Mucosa of rectum (tissue), 2 donors: ENCODE results near the gene ORM2.

Source experiments
- H3K27ac ChIP-seq, 2 donors: one replicate each; pipeline ENCODE4 v1.7.0; 2013; ENCODE audit warnings: inconsistent platforms in 2 of 2, low read depth in 2 of 2, low read length in 2 of 2
- H3K27me3 ChIP-seq, 2 donors: one replicate each; pipeline ENCODE4 v1.7.0; 2013; ENCODE audit warnings: low read length in 2 of 2; ENCODE audit not compliant: control insufficient read depth in 2 of 2, insufficient read depth in 2 of 2
- H3K36me3 ChIP-seq, 2 donors: one replicate each; pipeline ENCODE4 v1.7.0; 2013; ENCODE audit warnings: low read length in 2 of 2; ENCODE audit not compliant: control insufficient read depth in 2 of 2, insufficient read depth in 2 of 2
- H3K4me1 ChIP-seq, 2 donors: one replicate each; pipeline ENCODE4 v1.7.0; 2013; ENCODE audit warnings: low read length in 2 of 2, mild to moderate bottlenecking in 1 of 2; ENCODE audit not compliant: control insufficient read depth in 2 of 2, insufficient read depth in 2 of 2
- H3K4me3 ChIP-seq, 2 donors: one replicate each; pipeline ENCODE4 v1.7.0; 2013; ENCODE audit warnings: low read length in 2 of 2
- H3K9ac ChIP-seq, 2 donors: one replicate each; pipeline ENCODE4 v1.7.0; 2013; ENCODE audit warnings: low read length in 2 of 2, low read depth in 1 of 2, mild to moderate bottlenecking in 1 of 2
- H3K9me3 ChIP-seq, 2 donors: one replicate each; pipeline ENCODE4 v1.7.0; 2013; ENCODE audit warnings: low read length in 2 of 2; ENCODE audit not compliant: control insufficient read depth in 2 of 2
- donor health status: healthy.
- donor health status: Normal muscosa, but diverticular disease.

ORM2 gene

DNA sequence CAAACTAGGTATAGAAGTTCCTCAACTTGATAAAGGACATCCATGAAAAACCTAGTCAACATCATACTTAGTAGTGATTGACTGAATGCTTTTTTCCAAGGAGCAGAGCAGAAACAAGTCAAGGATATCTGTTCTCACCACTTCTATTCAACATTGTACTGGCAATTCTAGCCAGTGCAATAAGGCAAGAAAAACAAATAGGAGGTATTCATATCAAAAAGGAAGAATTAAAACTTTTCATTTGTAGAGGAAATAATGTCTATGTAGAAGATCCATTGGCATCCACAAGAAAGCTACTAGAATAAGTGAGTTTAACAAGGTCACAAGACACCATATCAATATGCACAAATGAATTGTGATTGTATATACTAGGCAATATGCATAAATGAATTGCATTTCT is 35.0 kb upstream of the ORM2 start:
- Histone ChIP-seq H3K27ac (no peak overlapping the region), H3K4me3 (no peak overlapping the region), H3K36me3 (peaks cover 0 to 3% of the 10 kb centered on the region in 2 donors), H3K9ac (no peak overlapping the region), H3K9me3 (peaks cover 0 to 5% of the 10 kb centered on the region in 2 donors), H3K27me3 (no peaks in the 10 kb centered on the region), H3K4me1 (no peaks in the 10 kb centered on the region)

GRCh38 chr9:114296338-114296737 is 33.3 kb upstream of the ORM2 start:
- no peaks in the 10 kb centered on the region for H3K4me1 ChIP-seq
- peaks cover 0 to 5% of the 10 kb centered on the region in 2 donors for H3K9me3 ChIP-seq
- H3K36me3 ChIP-seq, result peaks cover 0 to 3% of the 10 kb centered on the region in 2 donors
- no peak overlapping the region for H3K4me3 ChIP-seq
- H3K27me3 ChIP-seq, result no peaks in the 10 kb centered on the region
- no peak overlapping the region for H3K27ac ChIP-seq
- H3K9ac ChIP-seq, result no peak overlapping the region

DNA sequence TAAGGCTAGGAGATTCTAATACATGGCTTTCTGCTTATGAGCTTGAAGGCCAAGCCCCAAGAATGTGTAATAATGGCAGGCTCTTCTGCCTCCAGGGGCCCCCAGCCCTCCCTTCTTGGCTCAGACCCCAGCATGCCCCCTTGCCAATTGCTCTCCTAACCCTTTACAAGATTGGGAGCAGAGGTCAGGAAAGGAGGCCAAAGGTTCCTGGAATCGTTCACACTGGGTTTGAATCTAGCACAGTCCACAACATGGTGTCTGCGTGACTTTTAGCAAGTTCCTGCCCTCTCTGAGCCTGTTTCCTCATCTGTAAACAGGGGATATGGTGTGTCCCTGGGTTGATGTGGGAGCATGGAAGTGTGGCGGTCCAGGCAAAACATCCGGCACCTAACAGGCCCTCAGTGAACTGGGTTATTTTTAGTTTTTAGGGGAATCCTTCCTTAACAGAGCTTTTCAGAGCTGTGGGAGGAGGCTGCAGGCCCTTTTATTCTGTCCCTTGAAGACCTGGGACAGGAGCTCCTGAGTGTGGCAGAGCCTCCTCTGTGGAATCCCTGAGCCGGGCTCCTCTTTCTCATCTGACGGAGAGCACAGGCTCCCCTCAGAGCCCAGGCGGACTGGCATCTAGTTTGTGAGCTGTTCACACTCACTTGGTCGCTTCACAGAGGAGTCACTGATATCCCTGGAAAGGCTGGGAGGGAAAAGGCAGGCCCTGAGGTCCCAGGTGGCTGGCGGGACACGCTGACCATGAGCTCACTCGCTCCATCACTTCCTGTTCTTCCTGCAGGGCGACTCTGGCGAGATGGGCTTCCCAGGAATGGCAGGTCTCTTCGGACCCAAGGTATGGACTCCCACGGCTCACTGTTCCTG is 30.1 kb upstream of the ORM2 start:
- Histone ChIP-seq H3K27ac (no peak overlapping the region), H3K4me1 (no peaks in the 10 kb centered on the region), H3K36me3 (no peaks in the 10 kb centered on the region), H3K4me3 (no peak overlapping the region), H3K9ac (no peak overlapping the region), H3K27me3 (no peaks in the 10 kb centered on the region), H3K9me3 (peaks cover 0 to 5% of the 10 kb centered on the region in 2 donors)

DNA sequence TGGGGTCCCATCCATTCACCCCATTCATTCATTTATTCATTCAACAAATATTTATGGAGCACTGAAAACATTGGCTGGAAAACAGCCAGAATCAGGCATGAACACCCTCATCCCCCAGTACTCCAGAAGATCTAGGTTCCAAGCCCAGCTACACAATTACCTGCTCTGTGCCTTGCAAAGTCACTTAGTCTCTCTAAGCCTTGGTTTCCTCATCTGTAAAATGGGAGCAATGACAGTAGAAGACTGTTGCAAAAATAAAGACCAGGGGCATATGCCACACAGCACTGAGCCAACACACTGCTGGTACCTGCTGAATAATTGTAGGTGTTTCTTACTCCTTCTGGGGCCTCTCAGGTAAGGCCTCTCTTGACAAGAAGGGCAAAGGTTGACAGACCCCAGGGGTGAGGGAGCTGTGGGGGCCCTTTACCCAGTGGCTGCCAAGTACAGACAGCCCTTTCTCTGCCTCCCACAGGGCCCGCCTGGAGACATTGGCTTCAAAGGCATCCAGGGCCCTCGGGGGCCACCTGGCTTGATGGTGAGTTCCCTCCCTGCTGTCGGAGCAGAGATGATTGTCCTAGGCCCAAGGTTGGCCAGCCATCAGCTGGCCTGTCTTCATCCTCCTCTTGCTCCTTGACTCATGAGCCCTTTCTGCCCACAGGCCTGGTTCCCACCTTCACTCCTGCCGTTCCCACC is 29.4 kb upstream of the ORM2 start:
- Histone ChIP-seq H3K4me3 (no peak overlapping the region), H3K9me3 (no peaks in the 10 kb centered on the region), H3K36me3 (no peaks in the 10 kb centered on the region), H3K9ac (no peak overlapping the region), H3K27ac (no peak overlapping the region), H3K27me3 (no peaks in the 10 kb centered on the region), H3K4me1 (no peaks in the 10 kb centered on the region)

GRCh38 chr9:114300846-114301797 is 28.5 kb upstream of the ORM2 start:
- H3K9me3 ChIP-seq, result no peaks in the 10 kb centered on the region
- H3K4me3 ChIP-seq, result no peak overlapping the region
- no peaks in the 10 kb centered on the region for H3K27me3 ChIP-seq
- no peak overlapping the region for H3K27ac ChIP-seq
- H3K4me1 ChIP-seq, result peaks cover 0 to 2% of the 10 kb centered on the region in 2 donors
- H3K9ac ChIP-seq, result no peak overlapping the region
- H3K36me3 ChIP-seq, result no peaks in the 10 kb centered on the region

DNA sequence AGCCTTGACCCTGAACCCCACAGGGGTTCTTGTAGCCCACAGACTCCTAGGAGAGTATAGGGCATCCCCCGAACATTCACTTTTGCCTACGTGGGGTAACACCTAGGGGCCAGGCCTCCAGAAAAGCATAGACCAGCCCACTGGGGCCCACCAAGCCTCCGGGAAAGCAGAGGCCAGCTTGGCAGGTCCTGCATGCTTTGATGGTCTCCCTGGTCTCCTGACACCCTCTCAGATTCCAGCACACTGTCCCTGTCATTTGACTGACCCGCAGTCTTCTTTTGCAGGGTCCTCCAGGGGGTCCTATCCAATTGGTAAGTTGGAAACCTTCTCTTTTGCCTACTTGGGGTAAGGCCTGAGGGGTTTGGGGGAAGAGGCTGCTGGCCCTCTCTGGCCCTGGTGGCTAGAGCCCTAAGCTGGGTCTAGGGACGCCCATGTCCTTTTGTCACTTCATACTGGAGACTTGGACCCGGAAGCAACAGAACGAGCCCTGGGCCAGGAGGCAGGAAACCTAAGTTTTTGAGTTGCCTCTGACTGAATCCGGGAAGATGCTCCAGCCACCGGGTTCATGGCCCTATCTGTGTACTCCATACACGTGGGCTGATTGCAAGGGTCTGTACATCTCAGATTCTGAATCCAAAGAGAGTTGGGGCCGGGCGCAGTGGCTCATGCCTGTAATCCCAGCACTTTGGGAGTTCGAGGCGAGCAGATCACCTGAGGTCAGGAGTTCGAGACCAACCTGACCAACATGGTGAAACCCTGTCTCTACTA is 27.7 kb upstream of the ORM2 start:
- no peak overlapping the region for H3K4me3 ChIP-seq
- no peak overlapping the region for H3K9ac ChIP-seq
- no peak overlapping the region for H3K27ac ChIP-seq
- no peaks in the 10 kb centered on the region for H3K27me3 ChIP-seq
- H3K9me3 ChIP-seq, result no peaks in the 10 kb centered on the region
- peaks cover 0 to 2% of the 10 kb centered on the region in 2 donors for H3K4me1 ChIP-seq
- no peaks in the 10 kb centered on the region for H3K36me3 ChIP-seq

- H3K36me3 ChIP-seq, result no peaks in the 10 kb centered on the region
- H3K27me3 ChIP-seq, result no peaks in the 10 kb centered on the region
- H3K4me1 ChIP-seq, result peaks cover 0 to 2% of the 10 kb centered on the region in 2 donors
- no peak overlapping the region for H3K9ac ChIP-seq
- H3K9me3 ChIP-seq, result no peaks in the 10 kb centered on the region
- no peak overlapping the region for H3K27ac ChIP-seq
- H3K4me3 ChIP-seq, result no peak overlapping the region
Observed at GRCh38 chr9:114302727-114303126, 26.9 kb upstream of the ORM2 start.

GRCh38 chr9:114303571-114303970 is 26.1 kb upstream of the ORM2 start:
- Histone ChIP-seq H3K4me1 (peaks cover 0 to 2% of the 10 kb centered on the region in 2 donors), H3K4me3 (no peak overlapping the region)

DNA sequence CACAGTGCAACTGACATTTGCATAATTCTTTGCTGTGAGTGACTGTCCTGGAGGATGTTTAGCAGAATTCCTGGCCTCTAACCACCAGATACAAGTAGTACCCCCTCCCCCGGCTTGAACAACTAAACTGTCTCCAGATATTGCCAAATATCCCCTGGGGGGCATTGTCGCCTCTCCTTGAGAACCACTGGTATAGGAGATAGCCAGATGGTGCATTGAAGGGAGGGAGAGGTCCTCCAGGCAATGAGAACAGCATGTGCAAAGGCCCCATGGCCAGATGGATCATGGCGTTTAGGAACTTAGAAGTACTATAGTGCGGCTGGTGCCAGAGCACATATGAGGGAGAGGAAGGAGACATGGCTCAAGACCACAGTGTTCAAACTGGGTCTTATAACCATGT is 25.7 kb upstream of the ORM2 start:
- peaks cover 0 to 2% of the 10 kb centered on the region in 2 donors for H3K4me1 ChIP-seq
- H3K36me3 ChIP-seq, result no peaks in the 10 kb centered on the region
- no peak overlapping the region for H3K9ac ChIP-seq
- H3K27ac ChIP-seq, result no peak overlapping the region
- H3K27me3 ChIP-seq, result no peaks in the 10 kb centered on the region
- H3K9me3 ChIP-seq, result no peaks in the 10 kb centered on the region
- no peak overlapping the region for H3K4me3 ChIP-seq

More at GRCh38 chr9:114303571-114303970, 26.1 kb upstream of the ORM2 start:
- H3K27me3 ChIP-seq, result no peaks in the 10 kb centered on the region
- H3K27ac ChIP-seq, result no peak overlapping the region
- H3K9ac ChIP-seq, result no peak overlapping the region
- no peaks in the 10 kb centered on the region for H3K9me3 ChIP-seq
- no peaks in the 10 kb centered on the region for H3K36me3 ChIP-seq
